ENCODE measurements around the gene GCNT1.

- TF ChIP-seq CTCF (conservative IDR thresholded peaks at IDR 0.05; ENCODE audit: low read depth, low read length) = no peak
- TF ChIP-seq RAD21 (IDR thresholded peaks at IDR 0.05; ENCODE audit: low read length) = no peak
- no peak for TF ChIP-seq USF2 (IDR thresholded peaks at IDR 0.05; ENCODE audit: low read depth, low read length)
- TF ChIP-seq MAZ (IDR thresholded peaks at IDR 0.05; ENCODE audit: borderline replicate concordance, low read depth, low read length) = no peak
- no peak for TF ChIP-seq CEBPB (IDR thresholded peaks at IDR 0.05; ENCODE audit: low read depth, low read length)
- TF ChIP-seq POLR2A (IDR thresholded peaks at IDR 0.05; ENCODE audit: low read depth, low read length) = no peak
- no peak for TF ChIP-seq NFE2L2 (IDR thresholded peaks at IDR 0.05; ENCODE audit: low read depth, low read length)
- no peak for TF ChIP-seq RFX5 (IDR thresholded peaks at IDR 0.05; ENCODE audit: low read depth, low read length)
- no peak for TF ChIP-seq MAFK (IDR thresholded peaks at IDR 0.05; ENCODE audit: low read depth, low read length)
- no peak for TF ChIP-seq RCOR1 (IDR thresholded peaks at IDR 0.05; ENCODE audit: insufficient replicate concordance, low read length)
- no peak for TF ChIP-seq BHLHE40 (IDR thresholded peaks at IDR 0.05; ENCODE audit: low read depth, low read length)
- no peak for TF ChIP-seq CHD1 (IDR thresholded peaks at IDR 0.05; ENCODE audit: low read depth, low read length)
Measured at GRCh38 chr9:76521244-76521681, 62.3 kb downstream of the GCNT1 start.
